Activated CD4-positive, alpha-beta T cell treated with anti-CD3 and anti-CD28 coated beads, Interleukin-2, amount 50 U/mL, for 16 hours (primary cell): ENCODE results near the gene TMEM53.

ENCODE experiments used
- DNase-seq: peaks from one replicate; pipeline ENCODE4 v3.0.0-alpha.2; 2020

The TMEM53 gene

GRCh38 chr1:44645476-44646244, 28.6 kb downstream of the TMEM53 start:
- no peak for DNase-seq

GRCh38 chr1:44644806-44645205, 29.5 kb downstream of the TMEM53 start:
- DNase-seq: no peak

GRCh38 chr1:44643721-44644334, 30.5 kb downstream of the TMEM53 start:
- DNase-seq: no peak

- DNase-seq: no peak
These were observed 31.4 kb downstream of the TMEM53 start for GRCh38 chr1:44642925-44643324.

GRCh38 chr1:44642255-44642654, 32.0 kb downstream of the TMEM53 start:
- DNase-seq: no peak

GRCh38 chr1:44641126-44642102, 32.9 kb downstream of the TMEM53 start:
- DNase-seq: no peak

GRCh38 chr1:44640200-44640853, 34.0 kb downstream of the TMEM53 start:
- DNase-seq: no peak

GRCh38 chr1:44637702-44638411, 36.4 kb downstream of the TMEM53 start:
- no peak for DNase-seq

GRCh38 chr1:44636688-44637598, 37.3 kb downstream of the TMEM53 start:
- no peak for DNase-seq

GRCh38 chr1:44636083-44636687, 38.1 kb downstream of the TMEM53 start:
- DNase-seq: no peak

- no peak for DNase-seq
These were observed 38.8 kb downstream of the TMEM53 start for GRCh38 chr1:44635439-44635838.

GRCh38 chr1:44634606-44635189, 39.6 kb downstream of the TMEM53 start:
- DNase-seq: no peak

- DNase-seq: peak; percentile 14
These were observed 41.7 kb downstream of the TMEM53 start for GRCh38 chr1:44632598-44632997.

- DNase-seq: peak; percentile 91
These were observed 42.4 kb downstream of the TMEM53 start for GRCh38 chr1:44631647-44632539.

- DNase-seq: no peak
These were observed 43.0 kb downstream of the TMEM53 start for GRCh38 chr1:44631333-44631646.

- DNase-seq: no peak
These were observed 44.2 kb downstream of the TMEM53 start for GRCh38 chr1:44630116-44630515.

GRCh38 chr1:44628962-44629756, 45.1 kb downstream of the TMEM53 start:
- no peak for DNase-seq

GRCh38 chr1:44625348-44625747, 48.9 kb downstream of the TMEM53 start:
- no peak for DNase-seq
